BJ (cell line): ENCODE measurements around the gene TRPC4AP. TPM values are rescaled to one million over a fixed set of nuclear protein-coding genes. Genes with fewer than 3 reads are reported as not detected.

Source experiments
- CTCF ChIA-PET: fragments of 350-600 bp; formaldehyde crosslinking; extraction: SDS; loops from one replicate; lab custom pipeline; 2021; ENCODE audit warnings: antibody characterized with exemption, inconsistent platforms; lab: Yijun Ruan, JAX
- POLR2A ChIA-PET: fragments of 300-600 bp; sonication (Branson Sonifier 250); formaldehyde crosslinking; extraction: SDS; loops from one replicate; lab custom pipeline; 2021; ENCODE audit warnings: antibody characterized with exemption; lab: Charles Lee
- DNase-seq: peaks from one replicate; pipeline ENCODE4 v3.0.0-alpha.2; 2011; ENCODE audit warnings: low read depth
- H3K27me3 ChIP-seq: 2 replicates; pipeline ENCODE4 v1.6.0; 2011; ENCODE audit warnings: low read length; ENCODE audit not compliant: control insufficient read depth, insufficient read depth
- H3K36me3 ChIP-seq: 2 replicates; pipeline ENCODE4 v1.5.1; 2011; ENCODE audit warnings: low read length; ENCODE audit not compliant: control insufficient read depth, insufficient read depth
- H3K4me3 ChIP-seq: 2 replicates; pipeline ENCODE4 v1.5.1; 2011; ENCODE audit warnings: low read depth, mild to moderate bottlenecking, control low read depth, low read length
- polyA minus RNA-seq: library from RNA; depleted of rRNA, polyadenylated mRNA; stranded (reverse); fragments of >200 nt; gene quantifications from 2 replicates; pipeline ENCODE4 v1.2.3, GENCODE V29; 2011; rRNA and poly(A)+ RNA removed
- polyA plus RNA-seq: library from polyadenylated mRNA; depleted of rRNA; stranded (reverse); fragments of >200 nt; gene quantifications from 2 replicates; pipeline ENCODE4 v1.2.3, GENCODE V29; 2011; rRNA removed
- TF ChIP-seq, protein P1 (sequence below): IDR thresholded peaks from 2 replicates; pipeline ENCODE4 v1.5.1; 2011; ENCODE audit warnings: low read depth, mild to moderate bottlenecking, control low read depth, inconsistent platforms, low read length, moderate library complexity; ENCODE audit not compliant: insufficient read depth

TRPC4AP gene, protein sequence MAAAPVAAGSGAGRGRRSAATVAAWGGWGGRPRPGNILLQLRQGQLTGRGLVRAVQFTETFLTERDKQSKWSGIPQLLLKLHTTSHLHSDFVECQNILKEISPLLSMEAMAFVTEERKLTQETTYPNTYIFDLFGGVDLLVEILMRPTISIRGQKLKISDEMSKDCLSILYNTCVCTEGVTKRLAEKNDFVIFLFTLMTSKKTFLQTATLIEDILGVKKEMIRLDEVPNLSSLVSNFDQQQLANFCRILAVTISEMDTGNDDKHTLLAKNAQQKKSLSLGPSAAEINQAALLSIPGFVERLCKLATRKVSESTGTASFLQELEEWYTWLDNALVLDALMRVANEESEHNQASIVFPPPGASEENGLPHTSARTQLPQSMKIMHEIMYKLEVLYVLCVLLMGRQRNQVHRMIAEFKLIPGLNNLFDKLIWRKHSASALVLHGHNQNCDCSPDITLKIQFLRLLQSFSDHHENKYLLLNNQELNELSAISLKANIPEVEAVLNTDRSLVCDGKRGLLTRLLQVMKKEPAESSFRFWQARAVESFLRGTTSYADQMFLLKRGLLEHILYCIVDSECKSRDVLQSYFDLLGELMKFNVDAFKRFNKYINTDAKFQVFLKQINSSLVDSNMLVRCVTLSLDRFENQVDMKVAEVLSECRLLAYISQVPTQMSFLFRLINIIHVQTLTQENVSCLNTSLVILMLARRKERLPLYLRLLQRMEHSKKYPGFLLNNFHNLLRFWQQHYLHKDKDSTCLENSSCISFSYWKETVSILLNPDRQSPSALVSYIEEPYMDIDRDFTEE
- 95.9 and 111 TPM in 2 replicates for polyA plus RNA-seq
- polyA minus RNA-seq, result 79.9 and 129 TPM in 2 replicates

DNA sequence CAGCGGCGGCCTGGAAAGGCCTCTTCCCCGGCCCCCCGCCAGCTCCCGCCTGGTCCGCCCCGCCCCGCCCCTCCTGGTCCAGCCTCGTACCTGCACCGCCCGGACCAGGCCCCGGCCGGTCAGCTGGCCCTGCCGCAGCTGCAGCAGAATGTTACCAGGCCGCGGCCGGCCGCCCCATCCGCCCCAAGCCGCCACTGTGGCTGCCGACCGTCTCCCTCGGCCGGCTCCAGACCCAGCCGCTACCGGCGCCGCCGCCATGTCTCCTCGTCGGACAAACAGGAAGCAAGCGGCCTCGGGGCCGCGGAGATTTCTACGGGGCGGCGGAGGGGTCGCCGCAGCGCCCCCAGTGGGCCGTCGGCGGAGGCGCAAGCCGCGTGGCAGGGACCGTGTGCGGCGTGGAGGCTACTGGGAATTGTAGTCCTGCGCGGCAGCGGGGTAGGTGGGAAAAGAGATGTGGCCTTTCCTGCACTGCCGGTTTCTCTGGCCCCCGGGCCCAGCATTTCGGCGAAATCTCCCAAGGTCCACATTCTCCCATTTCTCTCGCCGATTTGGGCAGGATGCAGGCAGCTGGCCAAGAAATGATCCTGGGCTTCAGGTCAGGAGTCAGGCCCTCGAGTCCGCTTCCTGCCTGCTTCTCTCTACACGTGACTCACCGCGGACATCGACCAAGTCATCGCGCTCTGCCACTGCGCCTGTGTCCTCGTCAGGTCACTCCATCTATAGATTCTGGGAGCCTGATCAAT is at the start of gene TRPC4AP:
Gene TRPC4AP, minus strand, starts transcription at position 284 of the 743 bp plus-strand sequence. Its CDS starts 26 bp downstream, at position 258.
- TF ChIP-seq, protein P1, sequence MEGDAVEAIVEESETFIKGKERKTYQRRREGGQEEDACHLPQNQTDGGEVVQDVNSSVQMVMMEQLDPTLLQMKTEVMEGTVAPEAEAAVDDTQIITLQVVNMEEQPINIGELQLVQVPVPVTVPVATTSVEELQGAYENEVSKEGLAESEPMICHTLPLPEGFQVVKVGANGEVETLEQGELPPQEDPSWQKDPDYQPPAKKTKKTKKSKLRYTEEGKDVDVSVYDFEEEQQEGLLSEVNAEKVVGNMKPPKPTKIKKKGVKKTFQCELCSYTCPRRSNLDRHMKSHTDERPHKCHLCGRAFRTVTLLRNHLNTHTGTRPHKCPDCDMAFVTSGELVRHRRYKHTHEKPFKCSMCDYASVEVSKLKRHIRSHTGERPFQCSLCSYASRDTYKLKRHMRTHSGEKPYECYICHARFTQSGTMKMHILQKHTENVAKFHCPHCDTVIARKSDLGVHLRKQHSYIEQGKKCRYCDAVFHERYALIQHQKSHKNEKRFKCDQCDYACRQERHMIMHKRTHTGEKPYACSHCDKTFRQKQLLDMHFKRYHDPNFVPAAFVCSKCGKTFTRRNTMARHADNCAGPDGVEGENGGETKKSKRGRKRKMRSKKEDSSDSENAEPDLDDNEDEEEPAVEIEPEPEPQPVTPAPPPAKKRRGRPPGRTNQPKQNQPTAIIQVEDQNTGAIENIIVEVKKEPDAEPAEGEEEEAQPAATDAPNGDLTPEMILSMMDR, result peak; percentile 77
- Histone ChIP-seq H3K27me3 (no peaks in the 10 kb centered on the region), H3K36me3 (0 out of 2 replicates have a peak, but pooled peaks cover 3% of the 10 kb centered on the region), H3K4me3 (peak within 1 kb of the TSS; percentile 88)
- CTCF ChIA-PET, result interaction anchor here (0.6 to 2.5 kb wide), 14 partner anchors 10 to 440 kb away, joined by 3 to 8 read pairs (median 3); no protein-coding TSS in a partner anchor
- POLR2A ChIA-PET, result no interaction called here
- DNase-seq, result peak; percentile 44

DNA sequence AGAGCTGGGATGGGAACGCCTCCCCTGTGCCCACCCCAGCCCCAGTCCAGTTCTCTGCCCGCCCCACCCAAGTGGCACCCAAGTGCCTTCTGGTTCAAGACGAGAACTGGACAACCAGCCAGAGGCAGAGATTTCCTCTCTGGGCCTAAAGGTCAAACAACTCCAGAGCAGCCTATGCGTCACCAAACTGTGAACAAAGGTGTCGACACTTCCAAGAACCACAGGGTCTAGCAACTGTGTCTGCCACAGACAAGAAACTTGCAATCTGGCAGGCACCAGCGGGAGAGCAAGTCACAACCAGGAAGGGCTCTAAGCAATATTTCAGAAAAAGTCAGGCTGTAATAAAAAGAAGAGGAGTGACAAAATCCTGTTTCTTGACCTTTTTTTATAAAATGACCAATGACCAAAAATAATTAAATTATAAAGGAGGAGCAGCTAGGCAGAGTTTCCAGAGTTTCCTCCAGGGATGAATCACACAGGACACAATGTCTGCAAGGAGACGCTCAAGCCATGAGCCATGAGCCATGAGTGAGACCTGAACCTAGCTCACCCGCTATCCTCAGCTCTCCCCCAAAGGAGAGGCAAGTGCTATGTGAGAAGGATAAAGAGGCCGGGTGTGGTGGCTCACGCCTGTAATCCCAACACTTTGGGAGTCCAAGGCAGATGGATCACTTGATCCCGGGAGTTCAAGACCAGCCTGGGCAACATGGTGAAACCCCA is 43.4 kb upstream of the TRPC4AP start:
- TF ChIP-seq, protein P1, result no peak
- ChIA-PET CTCF (interaction anchor here (0.6 kb wide), 1 partner anchor 139 kb away, joined by 3 read pairs; no protein-coding TSS in a partner anchor), POLR2A (no interaction called here)
- no peak overlapping the region for H3K4me3 ChIP-seq
- no peak for DNase-seq
- peaks cover 14% of the 10 kb centered on the region for H3K36me3 ChIP-seq
- no peaks in the 10 kb centered on the region for H3K27me3 ChIP-seq

DNA sequence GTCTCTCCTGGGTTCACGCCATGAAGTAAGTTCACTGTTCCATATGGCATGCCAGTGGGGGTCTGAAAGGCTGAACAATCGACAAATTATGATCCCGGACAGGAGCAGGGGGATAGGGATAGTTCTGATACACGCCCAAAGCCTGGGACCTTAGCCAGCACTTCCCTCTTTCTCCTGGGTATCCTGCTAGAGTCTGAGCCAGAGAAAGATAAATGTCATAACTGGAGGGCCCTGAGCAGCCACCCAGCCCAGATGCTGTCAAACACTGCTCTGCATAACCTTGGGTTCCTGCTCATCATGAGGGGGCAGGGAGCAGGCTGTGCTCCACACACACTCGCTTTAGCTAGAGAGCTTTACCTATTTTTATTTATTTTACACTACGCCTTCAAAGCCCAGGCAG is 42.3 kb upstream of the TRPC4AP start:
- TF ChIP-seq, protein P1, result no peak
- peaks cover 12% of the 10 kb centered on the region for H3K36me3 ChIP-seq
- ChIA-PET CTCF (no interaction called here), POLR2A (no interaction called here)
- DNase-seq, result no peak
- no peak overlapping the region for H3K4me3 ChIP-seq
- no peaks in the 10 kb centered on the region for H3K27me3 ChIP-seq

DNA sequence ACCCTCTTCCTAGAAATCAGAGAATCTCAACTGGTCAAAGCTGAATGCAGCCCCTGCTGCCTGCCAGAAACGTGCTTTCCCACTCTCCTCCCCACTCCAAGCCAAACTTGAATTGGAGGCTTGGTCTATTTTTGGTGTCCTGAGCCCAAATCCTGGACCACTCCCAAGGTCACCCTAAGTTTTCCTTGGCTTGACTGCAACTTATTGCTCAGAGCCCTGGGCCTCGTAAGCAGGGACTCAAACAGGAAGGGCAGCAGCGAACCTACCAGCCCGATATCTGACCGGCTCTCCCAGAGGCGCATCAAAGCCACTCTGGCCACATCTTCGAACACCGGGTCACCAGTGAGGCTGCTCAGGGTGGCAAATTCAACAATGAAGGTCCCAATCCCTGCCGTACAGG is 41.9 kb upstream of the TRPC4AP start:
- TF ChIP-seq, protein P1, result no peak
- no peak overlapping the region for H3K4me3 ChIP-seq
- no peak for DNase-seq
- H3K27me3 ChIP-seq, result no peaks in the 10 kb centered on the region
- H3K36me3 ChIP-seq, result peaks cover 12% of the 10 kb centered on the region
- ChIA-PET CTCF (no interaction called here), POLR2A (no interaction called here)
